Mononuclear cell (primary cell): ENCODE measurements around the gene RARRES2. TPM values are rescaled to one million over a fixed set of nuclear protein-coding genes. Genes with fewer than 3 reads are reported as not detected.

Experiments used
- H3K27me3 ChIP-seq: 2 replicates; pipeline ENCODE4 v1.6.0; 2011; ENCODE audit warnings: low read length, control low read depth; ENCODE audit not compliant: insufficient read depth
- H3K4me1 ChIP-seq: 2 replicates; pipeline ENCODE4 v1.5.1; 2011; ENCODE audit warnings: mild to moderate bottlenecking, low read length, control low read depth; ENCODE audit not compliant: insufficient read depth
- H3K4me3 ChIP-seq: 2 replicates; pipeline ENCODE4 v1.5.1; 2011; ENCODE audit warnings: mild to moderate bottlenecking, low read length, moderate library complexity
- H3K9me3 ChIP-seq: 2 replicates; pipeline ENCODE4 v1.5.1; 2011; ENCODE audit warnings: low read depth, mild to moderate bottlenecking, control low read depth, low read length
- total RNA-seq: library from RNA; depleted of rRNA; stranded (reverse); fragments of >200 nt; gene quantifications from one replicate; pipeline ENCODE4 v1.2.3, GENCODE V29; 2012

Gene RARRES2
- total RNA-seq, 1 donor: not detected

- Histone ChIP-seq H3K4me3 (peak overlapping the region; percentile 78), H3K4me1 (peaks cover 46% of the 10 kb centered on the region), H3K27me3 (no peaks in the 10 kb centered on the region), H3K9me3 (no peaks in the 10 kb centered on the region)
These were observed 38.3 kb upstream of the RARRES2 start for GRCh38 chr7:150379441-150380379.

GRCh38 chr7:150378853-150379440, 37.5 kb upstream of the RARRES2 start, which contains the start of gene ZNF775:
ZNF775 (plus strand) TSS chr7:150379330; CDS start chr7:150388471, 9,141 bp downstream.
- peak within 1 kb of the TSS; percentile 78 for H3K4me3 ChIP-seq
- peaks cover 39% of the 10 kb centered on the region for H3K4me1 ChIP-seq
- H3K27me3 ChIP-seq: no peaks in the 10 kb centered on the region
- H3K9me3 ChIP-seq: no peaks in the 10 kb centered on the region

GRCh38 chr7:150378115-150378852, 36.9 kb upstream of the RARRES2 start:
- Histone ChIP-seq H3K27me3 (no peaks in the 10 kb centered on the region), H3K4me1 (peaks cover 37% of the 10 kb centered on the region), H3K4me3 (peak overlapping the region; percentile 78), H3K9me3 (no peaks in the 10 kb centered on the region)

DNA sequence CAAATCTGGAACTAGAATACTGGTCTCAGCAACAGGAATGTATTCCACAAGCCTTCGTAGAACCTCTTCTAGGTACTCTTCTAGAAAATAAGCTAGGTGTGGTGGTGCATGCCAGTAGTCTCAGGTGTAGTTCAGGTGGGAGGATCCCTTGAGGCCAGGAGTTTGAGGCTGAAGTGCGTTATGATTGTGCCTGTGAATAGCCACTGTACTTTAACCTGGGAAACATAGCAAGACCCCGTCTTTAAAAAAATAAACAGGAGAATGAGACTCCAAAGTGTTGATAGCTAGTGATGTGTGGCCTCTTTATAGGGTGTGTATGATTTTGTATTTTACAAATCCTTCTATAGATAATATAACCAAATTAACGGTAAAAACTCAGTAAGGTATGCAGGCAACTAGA, 36.2 kb upstream of the RARRES2 start:
- Histone ChIP-seq H3K27me3 (no peaks in the 10 kb centered on the region), H3K4me1 (peaks cover 37% of the 10 kb centered on the region), H3K4me3 (no peak overlapping the region)

GRCh38 chr7:150377196-150377595, 35.8 kb upstream of the RARRES2 start:
- peaks cover 37% of the 10 kb centered on the region for H3K4me1 ChIP-seq
- H3K4me3 ChIP-seq: no peak overlapping the region
- no peaks in the 10 kb centered on the region for H3K9me3 ChIP-seq
- no peaks in the 10 kb centered on the region for H3K27me3 ChIP-seq

More for the DNA sequence above, 36.2 kb upstream of the RARRES2 start:
- H3K9me3 ChIP-seq: no peaks in the 10 kb centered on the region

GRCh38 chr7:150376560-150376959, 35.1 kb upstream of the RARRES2 start:
- H3K4me1 ChIP-seq: peaks cover 37% of the 10 kb centered on the region
- no peaks in the 10 kb centered on the region for H3K9me3 ChIP-seq
- H3K27me3 ChIP-seq: no peaks in the 10 kb centered on the region
- no peak overlapping the region for H3K4me3 ChIP-seq

DNA sequence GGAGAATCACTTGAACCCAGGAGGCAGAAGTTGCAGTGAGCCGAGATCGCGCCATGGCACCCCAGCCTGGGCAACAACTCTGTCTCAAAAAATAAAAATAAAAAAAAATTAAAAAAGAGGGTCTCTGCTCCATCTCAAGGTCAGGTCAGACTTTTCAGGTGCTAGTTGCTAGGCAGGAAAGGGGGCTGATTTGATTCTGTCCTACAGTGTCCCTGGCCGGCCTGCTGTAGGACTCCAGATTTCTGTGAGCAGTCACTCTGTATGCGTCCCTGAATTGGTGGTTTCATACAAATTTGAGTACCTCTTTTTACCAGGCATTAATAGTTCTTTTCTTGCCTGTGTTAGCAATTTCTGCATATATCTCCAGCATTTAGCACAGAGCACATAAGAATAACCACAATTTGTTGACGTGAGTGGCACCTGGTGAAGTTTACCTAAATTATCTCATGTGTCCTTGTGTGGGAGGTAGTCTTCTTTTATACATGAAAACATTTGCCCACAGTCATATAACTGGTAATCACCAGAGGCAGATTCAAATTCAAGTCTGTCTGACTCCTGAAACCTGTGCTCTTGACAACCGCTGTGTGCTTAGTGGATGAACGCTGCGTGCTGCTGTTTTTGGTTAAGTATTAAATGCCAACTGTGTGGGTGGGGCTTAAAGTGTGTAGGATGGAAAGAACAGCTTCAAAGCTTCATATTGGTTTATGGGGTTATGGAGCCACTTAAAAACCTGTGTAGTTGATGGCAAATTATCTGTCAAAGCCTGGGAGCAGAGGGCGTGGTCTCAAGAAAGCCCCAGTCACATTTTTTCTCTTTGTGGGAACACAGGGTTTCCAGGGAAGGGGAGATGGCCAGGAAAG, 34.5 kb upstream of the RARRES2 start:
- peaks cover 37% of the 10 kb centered on the region for H3K4me1 ChIP-seq
- no peaks in the 10 kb centered on the region for H3K27me3 ChIP-seq
- H3K9me3 ChIP-seq: no peaks in the 10 kb centered on the region
- no peak overlapping the region for H3K4me3 ChIP-seq

DNA sequence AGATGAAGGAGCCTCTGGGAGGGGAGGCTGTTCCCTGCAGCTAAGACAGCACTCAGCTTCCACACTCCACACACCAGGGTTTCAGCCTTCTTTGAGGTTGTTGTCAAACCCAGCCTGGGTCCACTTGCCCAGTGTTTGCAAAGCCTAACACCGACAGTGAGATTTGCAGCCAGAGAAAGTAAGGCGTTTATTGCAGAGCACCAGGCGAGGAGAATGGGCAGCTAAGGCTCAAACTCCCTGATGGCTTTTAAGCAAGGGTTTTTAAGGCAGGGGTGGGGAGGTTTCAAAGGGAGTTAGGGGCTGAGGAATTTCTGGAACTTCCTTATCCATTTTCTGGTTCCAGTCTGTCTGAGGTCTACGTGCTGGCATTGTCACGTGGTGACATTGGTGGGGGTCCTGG, 33.0 kb upstream of the RARRES2 start:
- Histone ChIP-seq H3K4me1 (peaks cover 38% of the 10 kb centered on the region), H3K9me3 (no peaks in the 10 kb centered on the region), H3K27me3 (no peaks in the 10 kb centered on the region), H3K4me3 (no peak overlapping the region)

GRCh38 chr7:150374026-150374425, 32.6 kb upstream of the RARRES2 start:
- H3K4me1 ChIP-seq: peaks cover 43% of the 10 kb centered on the region
- no peaks in the 10 kb centered on the region for H3K9me3 ChIP-seq
- H3K4me3 ChIP-seq: no peak overlapping the region
- no peaks in the 10 kb centered on the region for H3K27me3 ChIP-seq

DNA sequence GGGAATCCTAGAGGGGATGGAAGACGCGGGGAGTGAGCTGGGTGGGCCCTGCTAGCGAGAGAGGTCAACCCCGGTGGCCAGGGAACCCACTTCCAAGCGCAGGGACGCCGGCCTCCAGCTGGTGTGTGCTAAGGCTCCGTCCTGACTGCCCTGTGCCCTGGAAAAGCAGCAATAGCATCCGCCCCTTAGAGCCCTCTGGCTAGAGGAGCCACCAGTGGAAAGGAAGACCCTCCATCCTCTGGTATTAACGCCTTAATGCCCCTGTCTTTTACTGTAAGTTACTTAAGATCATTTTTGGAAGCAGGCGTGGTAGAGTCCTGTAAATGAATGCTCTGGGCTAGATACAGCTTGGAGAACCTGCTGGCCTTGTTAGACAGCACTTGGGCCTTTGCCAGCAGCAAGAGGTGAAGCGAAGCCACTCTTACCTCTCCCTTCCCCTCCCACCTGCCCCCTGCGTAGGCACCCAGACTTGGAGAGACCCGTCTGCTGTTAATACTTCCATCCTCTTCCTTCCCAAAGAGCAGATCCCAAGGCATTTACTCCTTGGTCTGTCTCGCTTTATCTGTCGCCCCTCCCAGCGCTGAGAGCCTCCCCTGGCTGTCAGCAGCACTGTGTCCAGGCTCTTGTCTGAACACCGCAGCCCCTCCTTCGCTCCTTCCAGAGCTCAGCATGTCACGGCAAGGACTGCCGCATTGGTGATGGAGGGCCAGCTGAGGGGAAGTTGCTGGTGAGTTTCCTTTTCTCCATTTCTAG, 31.8 kb upstream of the RARRES2 start:
- no peak overlapping the region for H3K4me3 ChIP-seq
- no peaks in the 10 kb centered on the region for H3K27me3 ChIP-seq
- no peaks in the 10 kb centered on the region for H3K9me3 ChIP-seq
- H3K4me1 ChIP-seq: peaks cover 41% of the 10 kb centered on the region

DNA sequence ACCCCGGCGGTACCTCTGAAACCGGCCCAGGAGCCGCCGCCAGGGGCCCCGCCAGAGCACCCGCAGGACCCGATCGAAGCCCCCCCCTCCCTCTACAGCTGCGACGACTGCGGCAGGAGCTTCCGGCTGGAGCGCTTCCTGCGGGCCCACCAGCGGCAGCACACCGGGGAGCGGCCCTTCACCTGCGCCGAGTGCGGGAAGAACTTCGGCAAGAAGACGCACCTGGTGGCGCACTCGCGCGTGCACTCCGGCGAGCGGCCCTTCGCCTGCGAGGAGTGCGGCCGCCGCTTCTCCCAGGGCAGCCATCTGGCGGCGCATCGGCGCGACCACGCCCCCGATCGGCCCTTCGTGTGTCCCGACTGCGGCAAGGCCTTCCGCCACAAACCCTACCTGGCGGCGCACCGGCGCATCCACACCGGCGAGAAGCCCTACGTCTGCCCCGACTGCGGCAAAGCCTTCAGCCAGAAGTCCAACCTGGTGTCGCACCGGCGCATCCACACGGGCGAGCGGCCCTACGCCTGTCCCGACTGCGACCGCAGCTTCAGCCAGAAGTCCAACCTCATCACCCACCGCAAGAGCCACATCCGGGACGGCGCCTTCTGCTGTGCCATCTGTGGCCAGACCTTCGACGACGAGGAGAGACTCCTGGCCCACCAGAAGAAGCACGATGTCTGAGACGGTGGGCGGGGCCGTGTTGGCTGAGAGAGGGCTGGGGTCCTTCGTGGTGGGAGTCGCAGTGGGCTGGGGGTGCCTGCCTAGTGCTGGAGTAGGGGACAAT, 31.0 kb upstream of the RARRES2 start:
- no peaks in the 10 kb centered on the region for H3K27me3 ChIP-seq
- no peak overlapping the region for H3K4me3 ChIP-seq
- no peaks in the 10 kb centered on the region for H3K9me3 ChIP-seq
- H3K4me1 ChIP-seq: peaks cover 41% of the 10 kb centered on the region

DNA sequence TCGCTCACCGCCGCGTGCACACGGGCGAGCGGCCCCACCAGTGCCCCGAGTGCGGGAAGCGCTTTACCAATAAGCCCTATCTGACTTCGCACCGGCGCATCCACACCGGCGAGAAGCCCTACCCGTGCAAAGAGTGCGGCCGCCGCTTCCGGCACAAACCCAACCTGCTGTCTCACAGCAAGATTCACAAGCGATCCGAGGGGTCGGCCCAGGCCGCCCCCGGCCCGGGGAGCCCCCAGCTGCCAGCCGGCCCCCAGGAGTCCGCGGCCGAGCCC, 30.5 kb upstream of the RARRES2 start:
- Histone ChIP-seq H3K4me3 (no peak overlapping the region), H3K9me3 (no peaks in the 10 kb centered on the region), H3K27me3 (no peaks in the 10 kb centered on the region), H3K4me1 (peaks cover 39% of the 10 kb centered on the region)

GRCh38 chr7:150371131-150371995, 29.9 kb upstream of the RARRES2 start:
- Histone ChIP-seq H3K9me3 (no peaks in the 10 kb centered on the region), H3K4me1 (peaks cover 41% of the 10 kb centered on the region), H3K27me3 (no peaks in the 10 kb centered on the region), H3K4me3 (no peak overlapping the region)
